GM12878 (cell line): ENCODE results near the gene PITPNC1.

Experiments
- CTCF ChIP-seq, 3 experiments: IDR thresholded peaks in 2 of 3; conservative IDR thresholded peaks in 1 of 3; 2 replicates each; pipeline ENCODE4 v1.5.1; 2011; ENCODE audit warnings: low read depth in 3 of 3, low read length in 3 of 3, mild to moderate bottlenecking in 3 of 3, control low read depth in 2 of 3, moderate library complexity in 2 of 3, inconsistent platforms in 1 of 3, mixed read lengths in 1 of 3; ENCODE audit not compliant: control insufficient read depth in 2 of 3, insufficient read depth in 1 of 3; ENCODE audit errors: extremely low read depth in 1 of 3
- EGR1 ChIP-seq, 2 experiments: IDR thresholded peaks; 1 replicate in 1 of 2; 2 replicates in 1 of 2; pipeline ENCODE4 v1.6.1; 2011 to 2012; ENCODE audit warnings: low read depth in 2 of 2, low read length in 2 of 2, borderline replicate concordance in 1 of 2, mild to moderate bottlenecking in 1 of 2, moderate library complexity in 1 of 2
- EP300 ChIP-seq, 2 experiments: fragments of 150-350 bp in 1 of 2; IDR thresholded peaks; 2 replicates each; pipeline ENCODE4 v1.6.1; 2011 to 2012; ENCODE audit warnings: low read depth in 2 of 2, low read length in 2 of 2, borderline replicate concordance in 1 of 2, improper control_type of control experiment in 1 of 2, inconsistent platforms in 1 of 2; ENCODE audit not compliant: control insufficient read depth in 1 of 2
- EZH2 ChIP-seq: IDR thresholded peaks from 2 replicates; pipeline ENCODE4 v1.6.1; 2012; ENCODE audit warnings: low read depth, mild to moderate bottlenecking, control low read depth, inconsistent platforms, low read length, borderline replicate concordance; ENCODE audit not compliant: control insufficient read depth
- GABPA ChIP-seq: IDR thresholded peaks from 2 replicates; pipeline ENCODE4 v1.6.1; 2014; ENCODE audit warnings: antibody characterized with exemption, low read depth, mild to moderate bottlenecking, inconsistent platforms
- LARP7 ChIP-seq: fragments of 450-650 bp; IDR thresholded peaks from 2 replicates; pipeline ENCODE4 v1.6.1; 2017; ENCODE audit warnings: mild to moderate bottlenecking
- MYC ChIP-seq: IDR thresholded peaks from 2 replicates; pipeline ENCODE4 v1.6.1; 2011; ENCODE audit warnings: mild to moderate bottlenecking, low read length, moderate library complexity, inconsistent platforms; ENCODE audit not compliant: insufficient read depth, insufficient replicate concordance, insufficient read length, severe bottlenecking
- RBBP5 ChIP-seq: fragments of 200-600 bp; sonication (generic); conservative IDR thresholded peaks from 2 replicates; pipeline ENCODE4 v1.6.1; 2016
- STAT3 ChIP-seq: IDR thresholded peaks from 2 replicates; pipeline ENCODE4 v1.6.1; 2011; ENCODE audit warnings: low read depth, low read length, improper control_type of control experiment
- ZZZ3 ChIP-seq: IDR thresholded peaks from 2 replicates; pipeline ENCODE4 v1.6.1; 2011; ENCODE audit warnings: low read depth; ENCODE audit not compliant: control insufficient read depth, insufficient read length
- TF ChIP-seq, protein P1 (sequence below): fragments of 450-650 bp; IDR thresholded peaks from 2 replicates; pipeline ENCODE4 v1.6.1; 2017; ENCODE audit warnings: mild to moderate bottlenecking, moderate library complexity

DNA sequence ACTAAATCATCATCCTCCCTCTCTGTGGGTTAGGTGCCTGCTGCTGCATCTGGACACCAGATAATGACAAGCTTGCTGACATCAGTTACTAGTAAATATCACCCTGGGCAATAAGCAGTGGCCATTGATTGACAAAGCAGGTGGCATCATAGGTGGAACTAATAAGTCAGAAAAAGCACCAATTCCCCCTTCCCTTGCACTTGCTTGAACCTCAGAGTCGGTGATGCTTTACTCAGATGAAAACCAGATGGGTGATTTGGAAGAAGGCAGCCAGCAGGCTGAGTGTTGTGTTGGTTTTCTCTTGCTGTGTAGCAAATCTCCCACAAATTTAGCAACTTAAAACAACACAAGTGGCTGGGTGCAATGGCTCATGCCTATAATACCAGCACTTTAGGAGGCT is 193.7 kb downstream of the PITPNC1 start:
- TF ChIP-seq EZH2 (no peak), CTCF (IDR thresholded peaks at IDR 0.05 in 2 of 3, conservative IDR thresholded peaks at IDR 0.05 in 1 of 3; ENCODE audit: control insufficient read depth in 2 of 3, extremely low read depth in 1 of 3, insufficient read depth in 1 of 3, low read depth in 3 of 3, low read length in 3 of 3) (no peak), ZZZ3 (no peak), STAT3 (no peak), RBBP5 (no peak), MYC (no peak), EGR1 (IDR thresholded peaks at IDR 0.05; ENCODE audit: borderline replicate concordance in 1 of 2, low read depth in 2 of 2, low read length in 2 of 2) (no peak), LARP7 (no peak), EP300 (IDR thresholded peaks at IDR 0.05; ENCODE audit: borderline replicate concordance in 1 of 2, control insufficient read depth in 1 of 2, low read depth in 2 of 2, low read length in 2 of 2) (no peak), GABPA (no peak)
- TF ChIP-seq, protein P1, sequence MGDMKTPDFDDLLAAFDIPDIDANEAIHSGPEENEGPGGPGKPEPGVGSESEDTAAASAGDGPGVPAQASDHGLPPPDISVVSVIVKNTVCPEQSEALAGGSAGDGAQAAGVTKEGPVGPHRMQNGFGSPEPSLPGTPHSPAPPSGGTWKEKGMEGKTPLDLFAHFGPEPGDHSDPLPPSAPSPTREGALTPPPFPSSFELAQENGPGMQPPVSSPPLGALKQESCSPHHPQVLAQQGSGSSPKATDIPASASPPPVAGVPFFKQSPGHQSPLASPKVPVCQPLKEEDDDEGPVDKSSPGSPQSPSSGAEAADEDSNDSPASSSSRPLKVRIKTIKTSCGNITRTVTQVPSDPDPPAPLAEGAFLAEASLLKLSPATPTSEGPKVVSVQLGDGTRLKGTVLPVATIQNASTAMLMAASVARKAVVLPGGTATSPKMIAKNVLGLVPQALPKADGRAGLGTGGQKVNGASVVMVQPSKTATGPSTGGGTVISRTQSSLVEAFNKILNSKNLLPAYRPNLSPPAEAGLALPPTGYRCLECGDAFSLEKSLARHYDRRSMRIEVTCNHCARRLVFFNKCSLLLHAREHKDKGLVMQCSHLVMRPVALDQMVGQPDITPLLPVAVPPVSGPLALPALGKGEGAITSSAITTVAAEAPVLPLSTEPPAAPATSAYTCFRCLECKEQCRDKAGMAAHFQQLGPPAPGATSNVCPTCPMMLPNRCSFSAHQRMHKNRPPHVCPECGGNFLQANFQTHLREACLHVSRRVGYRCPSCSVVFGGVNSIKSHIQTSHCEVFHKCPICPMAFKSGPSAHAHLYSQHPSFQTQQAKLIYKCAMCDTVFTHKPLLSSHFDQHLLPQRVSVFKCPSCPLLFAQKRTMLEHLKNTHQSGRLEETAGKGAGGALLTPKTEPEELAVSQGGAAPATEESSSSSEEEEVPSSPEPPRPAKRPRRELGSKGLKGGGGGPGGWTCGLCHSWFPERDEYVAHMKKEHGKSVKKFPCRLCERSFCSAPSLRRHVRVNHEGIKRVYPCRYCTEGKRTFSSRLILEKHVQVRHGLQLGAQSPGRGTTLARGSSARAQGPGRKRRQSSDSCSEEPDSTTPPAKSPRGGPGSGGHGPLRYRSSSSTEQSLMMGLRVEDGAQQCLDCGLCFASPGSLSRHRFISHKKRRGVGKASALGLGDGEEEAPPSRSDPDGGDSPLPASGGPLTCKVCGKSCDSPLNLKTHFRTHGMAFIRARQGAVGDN, result no peak; the same call in 1 of the 2 replicates
